Stimulated activated CD8-positive, alpha-beta memory T cell treated with anti-CD3 and anti-CD28 coated beads, Interleukin-15, amount 100 ng/mL, for 4 hours (primary cell): ENCODE measurements around the gene PARP12.
A peak's percentile ranks its signal among the peaks of the same experiment; 100 is the strongest.
"Not testable (repeated sequence)": the region's sequence is repeated elsewhere in the genome, so short reads cannot be mapped to it uniquely, and the experiment has no call there.

Experiments used
- DNase-seq, 2 donors: peaks; one replicate each; pipeline ENCODE4 v3.0.0-alpha.2; 2020; ENCODE audit warnings: low read depth in 2 of 2

The PARP12 gene, protein sequence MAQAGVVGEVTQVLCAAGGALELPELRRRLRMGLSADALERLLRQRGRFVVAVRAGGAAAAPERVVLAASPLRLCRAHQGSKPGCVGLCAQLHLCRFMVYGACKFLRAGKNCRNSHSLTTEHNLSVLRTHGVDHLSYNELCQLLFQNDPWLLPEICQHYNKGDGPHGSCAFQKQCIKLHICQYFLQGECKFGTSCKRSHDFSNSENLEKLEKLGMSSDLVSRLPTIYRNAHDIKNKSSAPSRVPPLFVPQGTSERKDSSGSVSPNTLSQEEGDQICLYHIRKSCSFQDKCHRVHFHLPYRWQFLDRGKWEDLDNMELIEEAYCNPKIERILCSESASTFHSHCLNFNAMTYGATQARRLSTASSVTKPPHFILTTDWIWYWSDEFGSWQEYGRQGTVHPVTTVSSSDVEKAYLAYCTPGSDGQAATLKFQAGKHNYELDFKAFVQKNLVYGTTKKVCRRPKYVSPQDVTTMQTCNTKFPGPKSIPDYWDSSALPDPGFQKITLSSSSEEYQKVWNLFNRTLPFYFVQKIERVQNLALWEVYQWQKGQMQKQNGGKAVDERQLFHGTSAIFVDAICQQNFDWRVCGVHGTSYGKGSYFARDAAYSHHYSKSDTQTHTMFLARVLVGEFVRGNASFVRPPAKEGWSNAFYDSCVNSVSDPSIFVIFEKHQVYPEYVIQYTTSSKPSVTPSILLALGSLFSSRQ

DNA sequence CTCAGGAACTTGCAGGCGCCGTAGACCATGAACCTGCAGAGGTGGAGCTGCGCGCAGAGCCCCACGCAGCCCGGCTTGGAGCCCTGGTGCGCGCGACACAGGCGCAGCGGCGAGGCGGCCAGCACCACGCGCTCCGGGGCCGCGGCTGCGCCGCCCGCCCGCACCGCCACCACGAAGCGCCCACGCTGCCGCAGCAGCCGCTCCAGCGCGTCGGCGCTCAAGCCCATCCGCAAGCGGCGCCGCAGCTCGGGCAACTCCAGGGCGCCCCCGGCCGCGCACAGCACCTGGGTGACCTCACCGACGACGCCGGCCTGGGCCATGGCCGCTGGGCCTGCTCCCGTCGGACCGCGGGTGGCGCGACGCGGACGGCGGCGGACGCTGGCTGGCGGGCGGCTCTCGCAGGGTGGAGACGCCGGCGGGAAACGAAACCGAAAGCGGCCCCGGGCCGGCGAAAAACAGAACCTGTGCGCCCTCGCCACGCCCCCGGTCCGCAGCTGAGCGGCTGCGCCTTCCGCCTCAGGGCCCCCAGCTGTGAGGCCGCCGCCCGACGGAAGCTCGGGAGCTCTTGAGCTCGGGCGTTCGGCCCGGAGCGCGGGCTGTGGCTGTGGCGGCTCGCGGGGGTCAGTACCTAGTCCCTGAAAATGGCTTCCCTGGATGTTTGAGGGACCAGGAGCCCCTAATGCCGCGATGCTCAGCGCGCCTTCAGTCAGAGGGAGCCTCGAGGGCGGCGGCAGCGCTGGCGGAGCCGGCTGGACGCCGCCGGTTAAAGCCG is at the start of gene PARP12:
TSS of gene PARP12 (minus strand) at position 424 of the 772 bp plus-strand sequence. CDS start at position 320, 104 bp downstream.
- DNase-seq = peak; percentile 75 to 83

DNA sequence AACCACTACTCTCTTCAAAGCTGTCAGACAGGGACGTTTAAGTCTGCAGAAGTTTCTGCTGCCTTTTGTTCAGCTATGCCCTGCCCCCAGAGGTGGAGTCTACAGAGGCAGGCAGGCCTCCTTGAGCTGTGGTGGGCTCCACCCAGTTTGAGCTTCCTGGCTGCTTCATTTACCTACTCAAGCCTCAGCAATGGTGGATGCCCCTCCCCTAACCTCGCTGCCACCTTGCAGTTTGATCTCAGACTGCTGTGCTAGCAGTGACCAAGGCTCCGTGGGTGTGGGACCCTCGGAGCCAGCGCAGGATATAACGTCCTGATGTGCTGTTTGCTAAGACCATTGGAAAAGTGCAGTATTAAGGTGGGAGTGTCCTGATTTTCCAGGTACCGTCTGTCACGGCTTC is 46.0 kb upstream of the PARP12 start:
- not testable (repeated sequence) for DNase-seq

DNA sequence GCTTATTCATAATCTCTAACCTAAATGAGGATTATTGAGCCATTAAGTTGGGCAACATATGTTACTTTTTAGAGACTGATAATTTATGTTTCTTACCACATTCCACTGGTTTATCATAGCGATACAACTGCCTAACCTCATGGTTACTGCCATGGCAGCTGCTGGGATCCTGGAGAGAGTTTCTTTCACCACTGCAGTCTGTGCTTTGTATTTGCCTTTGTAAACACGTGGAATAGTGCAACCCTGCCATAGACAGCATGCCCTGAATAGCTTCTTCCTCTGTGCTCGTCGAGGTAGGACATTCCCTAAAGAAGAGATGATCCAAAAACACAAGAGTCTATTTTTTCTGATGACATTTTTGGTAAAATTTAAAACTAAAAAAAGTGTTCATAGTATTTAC is 33.7 kb upstream of the PARP12 start:
- no peak for DNase-seq

DNA sequence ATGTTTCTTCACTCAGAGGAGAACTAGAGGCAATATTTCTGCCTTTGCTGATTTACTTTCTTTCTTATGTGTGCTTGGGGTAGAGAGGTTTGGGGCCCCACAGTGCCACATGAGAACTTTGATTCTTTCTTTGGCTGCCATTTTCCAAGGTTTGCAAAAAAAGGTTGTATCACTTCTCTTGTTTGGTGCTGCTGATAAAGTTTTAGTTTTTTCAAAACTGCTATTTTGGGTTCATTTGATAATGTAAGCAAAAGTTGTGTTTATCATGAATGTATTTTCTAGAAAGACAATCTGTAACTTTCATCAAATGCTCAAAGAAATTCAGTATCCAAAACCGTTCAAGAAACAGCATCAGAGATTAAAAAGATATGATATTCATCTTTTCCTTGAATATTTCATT is 30.6 kb upstream of the PARP12 start:
- no peak for DNase-seq

DNA sequence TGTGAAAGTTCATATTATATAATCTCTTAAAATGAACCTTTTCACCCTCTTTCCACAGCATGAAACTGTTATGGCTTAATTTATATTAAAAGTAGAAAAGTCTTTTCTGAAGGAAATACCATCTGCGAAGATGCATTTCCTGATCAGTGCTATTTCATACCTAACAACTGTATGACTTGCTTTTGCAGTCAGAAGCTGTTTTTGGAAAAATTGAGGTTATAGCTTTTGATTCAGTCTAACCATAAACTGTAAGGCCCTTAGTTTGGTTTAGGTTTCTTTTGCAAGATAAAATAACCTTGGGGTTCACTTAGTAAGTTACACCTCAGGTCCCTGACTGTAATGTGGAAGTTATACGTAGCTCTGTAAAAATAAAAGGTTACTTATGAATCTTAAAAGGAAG is 22.7 kb upstream of the PARP12 start:
- no peak for DNase-seq

DNA sequence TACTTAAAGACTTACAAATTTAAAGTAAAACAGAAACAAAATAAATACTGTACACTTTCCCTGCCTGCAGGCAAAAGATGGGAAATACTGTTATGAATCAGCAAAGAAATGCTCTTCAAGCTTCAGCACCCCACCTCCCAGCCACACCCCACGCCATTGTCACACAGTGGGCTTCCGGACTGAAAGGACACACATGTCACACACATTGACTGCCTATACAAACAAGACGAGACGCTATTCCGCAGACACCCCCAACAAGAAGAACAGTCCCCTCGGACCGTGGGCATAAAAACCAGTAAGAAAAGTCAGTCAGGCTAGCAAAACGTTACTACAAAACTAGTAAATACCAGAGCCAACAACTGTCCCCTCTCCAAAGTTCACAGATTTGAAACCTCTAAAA is 22.2 kb upstream of the PARP12 start:
- DNase-seq = no peak

DNA sequence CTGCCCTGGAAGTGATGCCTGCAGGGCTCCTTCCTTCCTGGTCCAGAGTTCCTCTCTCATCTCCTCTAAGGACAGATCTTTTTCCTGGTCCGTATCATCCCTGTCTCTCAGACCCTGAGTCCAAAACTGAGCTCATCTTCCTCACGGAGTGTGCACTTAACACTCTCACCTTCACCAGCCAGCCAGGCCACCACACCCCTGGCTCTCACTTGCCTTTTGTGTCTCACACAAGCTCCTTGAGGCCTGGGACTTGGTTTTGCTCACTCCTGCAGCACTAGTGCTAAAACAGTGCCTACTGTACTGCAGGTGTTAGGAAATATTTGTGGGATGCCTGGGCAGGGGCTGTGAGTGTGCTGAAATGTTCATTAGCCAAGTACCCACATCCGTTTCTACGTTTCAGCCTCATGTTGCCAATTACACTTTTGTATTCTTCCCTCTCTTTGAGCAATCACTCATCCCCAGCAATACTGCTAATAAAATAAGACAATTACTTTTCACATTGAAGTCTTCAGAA is 21.4 kb upstream of the PARP12 start:
- no peak for DNase-seq

DNA sequence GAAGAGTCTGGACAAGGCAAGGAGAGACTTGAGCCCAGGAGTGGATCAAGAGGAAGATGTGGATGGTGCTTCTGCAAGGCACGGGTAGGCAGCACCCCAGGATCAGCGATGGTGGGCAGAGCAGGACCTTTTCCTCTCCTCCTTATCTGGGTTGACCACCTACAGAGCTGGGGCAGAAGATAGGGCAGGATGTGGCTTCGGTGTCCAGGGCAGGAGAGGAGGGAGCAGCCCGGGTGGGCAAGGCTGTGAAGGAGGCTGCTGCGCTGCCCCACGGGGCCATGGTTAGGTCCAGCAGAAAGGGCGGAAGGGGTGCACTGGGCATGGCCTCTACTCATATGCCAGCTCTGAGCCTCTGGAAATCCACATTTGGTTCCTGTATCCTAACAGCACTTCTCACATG is 20.0 kb upstream of the PARP12 start:
- no peak for DNase-seq

DNA sequence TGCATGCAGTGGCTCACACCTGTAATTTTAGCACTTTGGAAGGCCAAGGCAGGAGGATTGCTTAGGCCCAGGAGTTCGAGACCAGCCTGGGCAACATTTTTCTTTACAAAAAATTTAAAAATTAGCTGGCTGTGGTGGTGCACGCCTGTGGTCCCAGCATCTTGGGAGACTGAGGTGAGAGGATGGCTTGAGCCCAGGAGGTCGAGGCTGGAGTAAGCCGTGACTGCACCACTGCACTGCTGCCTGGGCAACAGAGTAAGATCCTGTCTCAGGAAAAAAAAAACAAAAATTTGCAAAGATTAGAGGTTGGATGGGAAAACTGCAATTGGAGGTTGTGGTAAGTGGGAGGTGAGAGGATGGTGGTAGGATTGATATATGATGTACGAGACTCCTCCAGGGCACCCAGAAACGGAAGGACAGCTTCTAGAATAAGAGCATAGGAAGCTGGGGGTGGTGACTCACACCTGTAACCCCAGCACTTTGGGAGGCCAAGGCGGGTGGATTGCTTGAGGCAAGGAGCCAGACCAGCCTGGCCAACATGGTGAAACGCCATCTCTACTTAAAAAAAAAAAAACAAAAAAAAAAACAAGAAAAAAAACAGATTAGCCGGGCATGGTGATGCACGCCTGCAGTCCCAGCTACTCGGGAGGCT is 19.1 kb upstream of the PARP12 start:
- DNase-seq = no peak

DNA sequence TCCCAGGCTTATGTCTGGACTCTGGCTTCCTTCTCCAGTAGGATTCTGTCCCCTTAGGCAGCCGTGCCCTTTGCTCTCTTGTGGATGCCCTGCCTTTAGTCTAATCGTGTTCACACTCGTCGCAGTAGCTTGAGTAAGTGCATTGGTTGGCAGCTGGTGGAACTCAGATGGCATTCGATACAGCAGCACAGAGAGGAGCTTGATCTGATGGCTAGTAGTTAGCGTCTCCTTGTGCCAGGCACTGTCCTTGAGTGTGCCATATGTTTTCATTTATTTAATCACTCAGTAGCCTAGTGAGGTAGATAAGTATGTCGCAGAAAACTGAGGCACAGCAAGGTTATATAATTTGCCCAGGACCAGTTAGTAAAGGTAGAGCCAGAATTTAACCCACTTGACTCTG is 18.2 kb upstream of the PARP12 start:
- no peak for DNase-seq

DNA sequence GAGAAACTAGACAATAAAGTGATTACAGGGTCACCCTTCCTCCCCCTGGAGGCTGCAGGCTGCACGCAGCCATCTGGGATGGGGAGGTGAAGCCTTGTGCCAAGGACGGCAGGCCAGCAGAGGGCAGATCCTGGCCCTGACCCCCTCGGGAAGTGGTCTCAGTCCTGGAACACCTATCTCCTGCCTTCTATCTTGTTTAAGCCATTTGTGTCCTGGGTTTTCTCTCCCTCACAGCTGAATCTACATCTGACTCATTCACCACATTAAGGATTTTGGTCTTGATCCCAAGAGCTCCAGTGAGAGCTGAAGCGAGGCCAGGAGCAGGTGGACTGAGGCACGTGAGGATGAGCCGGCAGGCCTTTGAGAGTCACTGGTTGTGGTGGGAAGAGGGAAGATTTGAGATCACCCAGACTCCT is 16.4 kb upstream of the PARP12 start:
- DNase-seq = no peak

DNA sequence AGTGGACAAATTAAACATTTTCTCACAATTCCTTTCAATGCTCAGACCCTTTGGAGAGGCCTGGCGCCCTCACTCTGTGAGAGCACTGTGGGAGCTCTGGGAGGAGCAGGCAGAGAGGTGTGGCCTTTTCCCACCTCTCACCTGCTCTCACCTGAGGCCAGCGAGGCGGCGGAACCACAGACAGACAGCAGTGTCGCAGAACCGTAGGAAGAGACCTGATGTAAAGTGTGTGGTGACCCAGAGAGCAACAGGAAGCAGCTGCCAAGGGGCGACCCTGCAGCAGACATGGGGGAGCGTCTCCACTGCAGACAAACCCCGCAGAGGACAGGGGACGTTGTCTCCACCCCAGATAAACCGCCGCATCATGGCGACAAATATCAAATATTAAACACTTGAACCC is 15.6 kb upstream of the PARP12 start:
- DNase-seq = no peak

DNA sequence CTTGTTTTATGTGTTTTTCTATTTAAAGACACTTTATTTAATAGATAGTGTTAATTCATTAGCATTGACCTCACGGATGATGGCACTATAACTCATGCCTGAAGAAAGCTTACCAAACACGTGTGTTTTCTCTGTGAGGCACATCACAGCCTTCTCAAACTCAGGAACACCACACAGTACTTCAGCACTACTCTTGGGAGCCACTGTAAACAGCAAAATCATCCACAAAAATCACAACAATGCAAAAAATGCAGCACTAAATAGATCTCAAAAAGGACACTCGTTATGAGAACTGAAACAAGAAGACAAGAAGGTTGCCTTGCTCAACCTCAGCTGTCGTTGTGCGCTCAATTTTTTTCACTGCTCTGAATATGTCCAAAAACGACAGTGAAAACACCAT is 12.0 kb upstream of the PARP12 start:
- no peak for DNase-seq

DNA sequence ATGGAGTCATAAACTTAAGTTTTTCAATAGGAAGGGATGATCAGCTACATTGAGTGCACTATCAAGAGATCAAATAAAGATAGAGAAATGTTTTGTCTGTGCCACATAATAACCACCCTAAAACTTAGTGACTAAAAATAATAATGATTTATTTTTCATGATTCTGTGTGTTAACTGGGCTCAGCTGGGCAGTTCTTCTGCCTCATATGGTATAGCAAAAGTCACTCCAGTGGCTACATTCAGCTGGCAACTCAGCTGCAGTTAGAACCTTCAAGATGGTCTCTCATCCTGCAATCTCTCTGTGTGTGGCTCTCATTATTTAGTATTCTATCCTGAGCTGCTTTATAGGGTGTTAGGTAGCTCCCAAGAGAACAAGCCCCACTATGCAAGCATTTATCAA is 7.8 kb upstream of the PARP12 start:
- DNase-seq = no peak

DNA sequence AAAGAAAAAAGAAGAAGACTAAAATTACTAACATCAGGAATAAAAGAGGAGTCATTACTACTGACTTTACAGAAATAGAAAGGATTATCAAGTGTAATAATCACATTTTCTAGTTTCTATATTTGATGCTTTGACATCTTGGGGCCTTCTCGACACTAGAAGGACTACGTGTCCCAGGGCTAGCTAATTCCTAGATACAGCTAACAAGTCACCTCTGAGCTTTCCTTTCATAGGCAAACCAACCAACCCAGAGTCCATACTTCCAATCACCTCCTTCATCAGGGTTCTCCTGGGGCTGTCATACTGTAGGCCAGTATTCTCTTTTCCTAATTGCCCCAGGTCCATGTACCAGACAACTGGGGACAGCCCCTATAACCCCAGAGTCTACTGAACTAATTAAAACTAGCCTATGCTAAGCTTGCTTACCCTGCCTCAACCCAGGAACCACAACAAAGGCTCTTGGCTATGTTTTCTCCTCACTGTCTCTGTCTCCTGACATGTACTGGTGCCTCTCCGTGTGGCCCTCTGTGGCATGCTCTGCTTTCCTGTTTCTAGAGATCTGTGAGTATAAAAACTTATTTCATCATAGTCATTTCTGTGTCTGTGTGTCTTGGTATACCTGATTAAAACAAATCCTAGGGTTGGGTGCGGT is 6.7 kb upstream of the PARP12 start:
- no peak for DNase-seq

DNA sequence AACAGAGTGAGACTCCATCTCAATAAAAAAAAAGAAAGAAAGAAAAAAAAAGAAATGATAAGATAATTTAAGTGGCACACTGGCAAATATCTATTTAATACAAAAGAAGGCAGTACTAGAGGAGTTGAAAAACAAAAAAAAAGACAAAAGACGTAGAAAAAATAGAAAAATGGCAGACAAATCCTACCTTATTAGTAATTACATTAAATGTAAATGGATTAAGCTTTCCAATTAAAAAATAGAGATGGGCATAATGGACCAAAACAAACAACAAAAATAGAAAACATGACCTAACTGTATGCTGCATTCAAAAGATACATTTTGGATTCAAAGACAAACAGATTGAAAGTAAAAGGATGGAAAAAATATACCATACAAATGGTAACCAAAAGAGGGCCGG is 5.3 kb upstream of the PARP12 start:
- no peak for DNase-seq

DNA sequence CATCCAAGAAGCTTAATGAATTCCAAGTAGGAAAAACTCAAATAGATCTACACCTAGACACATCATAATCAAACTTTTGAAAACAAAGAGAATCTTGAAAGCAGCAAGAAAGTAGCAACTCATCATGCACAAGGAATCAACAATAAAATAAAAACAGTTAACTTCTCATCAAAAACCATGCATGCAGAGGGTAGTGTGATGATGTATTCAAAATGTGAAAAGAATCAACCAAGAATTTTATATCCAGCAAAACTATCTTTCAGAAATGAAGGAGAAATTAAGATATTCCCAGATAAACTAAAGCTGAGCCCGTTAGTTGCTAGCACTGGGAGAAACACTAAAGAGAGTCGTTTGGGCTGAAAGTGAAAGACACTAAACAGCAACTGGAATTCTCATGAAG is 4.3 kb upstream of the PARP12 start:
- no peak for DNase-seq

DNA sequence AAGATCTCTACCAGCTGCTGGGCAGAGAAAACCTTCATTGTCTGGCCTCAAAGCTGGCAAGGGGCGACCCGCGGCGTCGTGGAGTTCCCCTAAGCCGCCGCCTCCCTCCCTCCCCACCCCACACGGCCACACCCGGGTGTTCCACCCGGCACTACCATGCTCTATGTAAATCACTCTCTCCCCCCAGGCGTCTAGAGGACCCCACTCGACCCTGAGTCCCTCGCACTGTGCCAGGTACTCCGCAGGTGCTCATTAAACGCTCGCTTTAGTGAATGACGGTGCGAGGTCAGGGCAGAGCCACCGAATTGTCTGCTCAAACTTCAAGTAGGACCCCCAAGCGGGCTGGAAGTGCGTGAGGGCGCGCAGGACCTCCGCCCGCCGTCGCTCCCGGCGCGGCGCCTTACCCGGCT is 628 bp downstream of the PARP12 start:
- DNase-seq = peak; percentile 34 to 37

DNA sequence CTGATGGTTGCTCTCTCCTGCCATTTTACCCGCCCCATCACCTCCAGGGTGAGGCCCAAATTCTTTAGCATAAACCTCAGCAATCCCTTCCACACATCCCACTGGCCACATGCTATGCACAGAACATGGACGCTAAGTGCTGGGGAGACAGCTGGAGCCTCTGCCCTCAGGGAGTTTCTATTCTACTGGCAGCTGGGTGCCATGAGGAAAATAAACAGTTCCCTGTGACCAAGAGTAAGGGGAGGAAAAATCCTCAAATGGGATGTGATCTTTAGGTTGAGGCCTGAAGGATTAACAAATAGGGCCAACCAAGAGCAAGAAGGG is 1.2 kb downstream of the PARP12 start:
- no peak for DNase-seq

DNA sequence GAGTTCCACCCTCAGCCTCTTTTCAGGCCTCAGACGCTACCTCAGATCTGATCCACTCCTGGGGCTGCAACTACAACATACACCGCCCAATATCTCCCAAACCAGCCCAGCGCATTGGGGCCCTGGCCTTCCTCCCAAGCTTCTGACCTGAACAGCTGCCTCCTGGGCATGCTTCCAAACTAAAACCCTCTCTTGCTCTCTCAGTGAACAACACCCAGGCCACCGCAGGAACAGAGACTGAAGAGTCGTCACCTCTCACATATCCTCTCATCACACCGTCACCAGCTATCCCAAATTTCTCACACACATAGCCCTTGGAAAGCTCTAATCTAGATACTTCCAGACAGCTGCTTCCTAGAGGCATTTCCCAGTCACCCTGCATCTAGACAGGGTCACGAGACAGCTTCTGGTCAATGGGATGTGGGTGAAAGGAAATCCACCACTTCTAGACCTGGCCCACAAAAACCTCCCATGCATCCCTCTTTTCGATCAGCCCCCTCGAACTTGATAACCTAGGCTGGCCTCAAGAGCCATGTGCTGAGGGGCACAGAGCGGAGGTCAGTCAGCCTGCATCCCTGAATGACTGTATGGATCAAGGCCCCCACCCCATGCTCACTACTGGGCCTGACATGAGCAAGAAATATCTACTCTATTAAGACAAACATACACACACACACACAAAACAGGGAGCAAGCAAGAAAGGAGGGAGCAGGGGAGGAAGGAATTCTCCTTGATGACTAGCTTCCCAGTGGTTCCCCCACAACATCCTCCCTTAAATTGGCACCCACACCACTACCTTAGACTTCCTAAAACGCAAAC is 1.8 kb downstream of the PARP12 start:
- DNase-seq = no peak

DNA sequence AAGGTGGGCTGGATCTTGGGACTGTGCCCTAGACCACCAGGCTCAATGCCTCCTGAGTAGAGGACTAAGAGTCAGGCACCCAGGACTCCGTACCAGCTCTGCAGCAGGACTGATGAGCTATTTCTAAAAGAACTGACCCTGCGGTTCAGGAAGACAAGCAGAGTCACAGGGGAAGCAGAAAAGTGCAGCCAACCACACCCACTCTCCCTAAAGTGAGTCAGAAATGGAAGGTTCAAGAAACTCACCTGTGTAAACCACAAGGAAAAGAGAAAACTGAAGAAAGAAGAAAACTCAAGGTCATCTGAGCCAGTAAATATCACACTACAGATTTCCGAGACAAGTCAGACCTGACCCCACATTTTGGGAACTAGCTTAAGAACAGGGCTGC is 2.5 kb downstream of the PARP12 start:
- no peak for DNase-seq
